Measurements from ENCODE around the gene ZNF585A.
A peak's percentile ranks its signal among the peaks of the same experiment; 100 is the strongest.
"Not testable (repeated sequence)": the region's sequence is repeated elsewhere in the genome, so short reads cannot be mapped to it uniquely, and the experiment has no call there.

The ZNF585A gene

DNA sequence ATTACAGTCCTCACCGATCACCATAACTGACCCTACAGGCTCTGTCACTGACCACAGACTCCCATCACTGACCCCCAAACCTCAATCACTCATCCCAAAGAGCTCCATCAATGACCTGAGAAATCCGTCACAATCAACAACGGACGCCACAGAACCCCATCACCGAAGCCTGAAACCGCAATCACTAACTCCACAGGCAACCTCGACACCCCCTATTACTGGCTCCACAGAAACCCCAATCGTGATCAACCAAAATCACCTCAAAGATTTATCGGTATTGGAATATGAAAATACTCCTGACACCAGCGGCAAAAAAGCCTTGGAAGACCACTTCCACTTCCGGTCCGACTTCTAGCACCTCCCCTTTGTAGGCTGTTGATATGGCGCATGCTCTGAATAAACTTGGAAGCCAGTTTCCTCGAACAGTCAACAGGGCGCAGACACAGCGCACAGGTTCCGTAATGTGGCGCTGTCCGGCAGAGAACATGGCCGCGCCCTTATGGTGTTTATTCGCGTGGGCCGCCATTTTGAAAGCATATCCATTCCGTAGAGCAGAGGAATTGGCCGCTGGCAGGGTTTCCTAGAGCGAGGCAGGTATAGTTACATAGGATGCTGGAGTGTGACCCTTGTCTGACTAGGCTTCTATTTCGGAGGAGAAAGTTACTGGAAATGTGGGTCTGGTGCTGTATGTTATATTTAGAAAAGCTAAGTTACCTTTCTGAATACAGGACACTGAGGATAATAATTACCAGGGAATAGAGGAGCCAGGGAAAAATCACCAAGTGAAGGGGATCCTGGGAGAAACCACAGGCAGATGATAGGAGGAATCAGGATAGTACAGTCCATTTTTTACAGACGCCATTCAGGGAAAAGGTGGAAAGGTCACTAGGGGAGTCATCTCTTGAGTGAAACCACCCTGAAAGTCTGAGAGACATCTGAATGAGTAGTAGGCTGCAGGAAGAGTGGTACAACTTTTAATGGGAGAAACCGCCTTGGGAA is at the start of gene ZNF585A:
Gene ZNF585A, minus strand, starts transcription at position 328 of the 999 bp plus-strand sequence. CDS start 2,785 bp downstream, outside the sequence.
- peak; percentile 92 for DNase-seq

DNA sequence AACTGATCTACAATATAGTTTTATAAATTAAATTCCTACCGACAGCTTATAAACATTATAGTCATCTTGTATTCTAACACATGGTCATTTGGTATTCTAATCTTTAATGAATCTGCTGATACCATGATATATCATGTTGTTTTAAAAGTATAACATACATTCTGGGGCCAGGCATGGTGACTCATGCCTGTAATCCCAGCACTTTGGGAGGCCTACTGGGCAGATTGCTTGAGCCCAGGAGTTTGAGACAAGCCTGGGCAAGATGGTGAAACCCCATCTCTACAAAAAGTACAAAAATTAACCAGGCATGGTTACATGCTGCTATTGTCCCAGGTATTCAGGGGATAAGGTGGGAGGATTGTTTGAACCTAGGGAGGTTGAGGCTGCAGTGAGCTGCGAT is 48.6 kb upstream of the ZNF585A start:
- DNase-seq = no peak

DNA sequence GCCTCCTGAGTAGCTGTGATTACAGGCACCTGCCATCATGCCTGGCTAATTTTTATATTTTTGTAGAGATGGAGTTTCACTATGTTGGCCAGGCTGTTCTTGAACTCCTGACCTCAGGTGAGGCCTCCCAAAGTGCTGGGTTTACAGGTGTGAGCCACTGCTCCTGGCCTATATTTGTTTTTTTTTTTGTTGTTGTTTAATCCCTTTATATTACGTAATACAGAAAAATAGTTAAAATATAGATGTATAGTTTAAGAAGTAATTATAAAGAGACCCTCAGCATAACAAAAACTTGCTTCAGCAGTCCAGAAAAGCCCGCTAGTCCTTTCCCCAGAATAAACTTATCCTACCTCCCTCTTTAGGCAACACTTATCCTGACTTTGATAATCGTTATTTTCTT is 47.9 kb upstream of the ZNF585A start:
- DNase-seq = no peak

DNA sequence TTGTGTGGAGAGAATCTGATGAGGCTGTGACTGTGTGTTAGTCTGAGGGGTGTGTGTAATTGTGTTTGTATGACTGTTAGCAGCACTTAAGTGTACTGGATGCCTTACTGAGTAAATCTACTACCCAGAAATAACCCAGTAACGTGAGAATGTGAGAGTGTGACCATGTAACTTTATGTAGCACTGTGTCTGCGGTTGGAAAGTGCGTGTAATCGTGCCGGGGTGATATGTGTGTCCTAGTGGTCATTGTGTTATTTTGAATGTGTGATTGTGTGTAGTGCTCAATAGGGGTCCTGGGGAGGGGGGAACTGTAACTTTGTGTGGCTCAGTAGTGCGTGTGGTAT is 46.1 kb upstream of the ZNF585A start:
- peak; percentile 12 for DNase-seq

DNA sequence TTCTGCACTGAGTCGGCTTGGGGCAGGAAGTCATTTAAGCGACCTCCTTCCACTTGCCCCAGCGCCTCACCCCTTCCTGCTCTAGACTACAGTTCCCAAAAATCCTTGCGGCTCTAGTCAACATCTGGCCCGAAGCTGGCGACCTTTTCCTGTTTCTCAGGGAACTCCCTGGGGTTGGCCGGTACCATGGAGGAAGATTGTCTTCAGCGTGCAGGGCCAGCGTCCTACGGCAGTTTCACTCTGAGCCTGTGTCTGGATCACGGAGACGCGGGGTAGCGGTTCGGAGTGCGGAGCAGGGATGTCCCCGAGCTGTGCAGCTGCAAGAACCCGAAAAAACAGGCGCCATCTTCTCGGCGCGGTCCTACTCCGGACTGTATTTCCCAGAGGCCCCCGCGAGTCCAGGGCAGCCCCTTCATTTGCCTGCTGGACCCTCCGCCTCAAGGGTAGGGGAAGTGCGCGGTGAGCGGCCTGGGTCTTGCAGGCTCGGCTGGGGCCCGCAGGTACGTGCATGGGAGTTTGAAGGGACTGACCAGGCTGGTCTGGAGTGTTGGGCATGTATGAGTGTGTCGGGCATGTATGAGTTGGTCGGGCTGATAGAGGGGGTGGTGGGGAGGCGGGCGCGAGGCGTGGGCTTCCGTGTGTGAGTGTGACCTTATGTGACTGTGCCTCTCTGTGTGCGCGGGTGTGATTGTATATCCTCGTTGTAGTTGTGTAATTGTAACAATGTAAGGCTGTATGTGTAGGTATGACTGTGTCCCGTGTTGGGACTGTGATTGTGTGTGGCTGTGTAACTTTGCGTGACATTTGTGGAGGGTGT is 45.5 kb upstream of the ZNF585A start, which contains the start of gene ZNF383:
Gene ZNF383, plus strand, starts transcription at position 440 of the 817 bp plus-strand sequence. CDS start 12,240 bp downstream, outside the sequence.
- peak; percentile 87 for DNase-seq

DNA sequence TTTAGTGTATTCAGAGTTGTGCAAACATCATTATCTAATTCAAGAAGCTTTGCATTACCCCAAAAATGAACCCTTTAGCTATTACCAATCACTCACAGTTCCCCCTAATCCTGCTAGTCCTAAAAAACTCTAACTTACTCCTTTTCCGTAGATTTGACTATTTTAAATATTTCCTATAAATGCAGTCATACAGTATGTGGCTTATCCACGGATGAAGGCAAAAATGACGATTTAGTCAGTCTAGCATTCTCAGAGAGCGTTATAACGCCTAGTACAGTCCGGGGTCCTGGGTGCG is 44.9 kb upstream of the ZNF585A start:
- DNase-seq = no peak

DNA sequence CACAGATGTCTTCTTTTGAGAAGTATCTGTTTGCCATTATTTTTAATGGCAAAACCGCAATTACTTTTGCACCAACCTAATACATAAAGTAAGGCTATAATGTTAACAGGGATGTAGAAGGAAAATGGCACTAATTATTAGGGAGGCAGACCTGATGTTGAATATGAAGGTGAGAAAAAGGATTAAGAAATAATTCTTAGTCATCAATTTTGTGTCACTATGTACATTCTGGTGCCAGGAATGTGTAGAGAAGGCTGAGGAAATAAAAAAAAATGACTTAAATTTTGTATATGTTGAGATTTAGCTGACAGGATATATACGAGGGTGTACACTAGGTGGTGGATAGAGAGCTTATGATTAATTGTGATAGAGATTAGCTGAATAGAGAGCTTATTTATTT is 25.3 kb upstream of the ZNF585A start:
- no peak for DNase-seq

DNA sequence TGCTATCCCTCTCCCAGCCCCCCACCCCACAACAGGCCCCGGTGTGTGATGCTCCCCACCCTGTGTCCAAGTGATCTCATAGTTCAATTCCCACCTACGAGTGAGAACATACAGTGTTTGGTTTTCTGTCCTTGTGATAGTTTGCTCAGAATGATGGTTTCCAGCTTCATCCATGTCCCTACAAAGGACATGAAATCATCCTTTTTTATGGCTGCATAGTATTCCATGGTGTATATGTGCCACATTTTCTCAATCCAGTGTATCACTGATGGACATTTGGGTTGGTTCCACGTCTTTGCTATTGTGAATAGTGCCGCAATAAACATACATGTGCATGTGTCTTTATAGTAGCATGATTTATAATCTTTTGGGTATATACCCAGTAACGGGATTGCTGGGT is 24.6 kb upstream of the ZNF585A start:
- not testable (repeated sequence) for DNase-seq

DNA sequence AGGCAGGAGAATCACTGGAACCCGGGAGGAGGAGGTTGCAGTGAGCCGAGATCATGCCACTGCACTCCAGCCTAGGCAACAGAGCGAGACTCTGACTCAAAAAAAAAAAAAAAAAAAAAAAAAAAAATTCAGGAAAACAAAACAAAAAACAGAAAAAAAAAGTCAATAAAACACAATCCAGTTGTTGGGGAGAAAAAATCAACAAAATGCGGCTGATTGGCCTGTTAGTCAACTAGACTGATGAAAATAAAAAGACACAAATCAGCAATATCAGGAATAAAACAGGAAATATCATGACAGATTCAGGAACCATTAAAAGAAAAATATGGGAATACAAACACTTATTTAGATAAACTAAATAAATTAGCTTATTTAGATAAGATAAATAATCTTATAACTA is 22.8 kb upstream of the ZNF585A start:
- not testable (repeated sequence) for DNase-seq

DNA sequence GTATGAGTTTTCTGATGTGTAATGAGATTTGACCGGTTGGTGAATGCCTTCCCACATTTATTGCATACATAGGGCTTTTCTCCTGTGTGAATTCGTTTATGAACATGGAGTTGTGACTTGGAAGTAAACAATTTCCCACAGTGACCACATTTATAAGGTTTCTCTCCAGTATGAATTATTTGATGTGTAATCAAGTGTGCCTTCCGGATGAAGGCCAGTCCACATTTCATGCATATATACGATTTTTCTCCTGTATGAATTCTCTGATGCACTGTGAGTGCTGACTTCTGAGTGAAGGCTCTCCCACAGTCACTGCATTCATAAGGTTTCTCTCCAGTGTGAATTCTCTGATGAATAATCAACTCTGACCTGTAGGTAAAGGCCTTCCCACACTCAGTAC is 13.6 kb upstream of the ZNF585A start:
- DNase-seq = not testable (repeated sequence)

DNA sequence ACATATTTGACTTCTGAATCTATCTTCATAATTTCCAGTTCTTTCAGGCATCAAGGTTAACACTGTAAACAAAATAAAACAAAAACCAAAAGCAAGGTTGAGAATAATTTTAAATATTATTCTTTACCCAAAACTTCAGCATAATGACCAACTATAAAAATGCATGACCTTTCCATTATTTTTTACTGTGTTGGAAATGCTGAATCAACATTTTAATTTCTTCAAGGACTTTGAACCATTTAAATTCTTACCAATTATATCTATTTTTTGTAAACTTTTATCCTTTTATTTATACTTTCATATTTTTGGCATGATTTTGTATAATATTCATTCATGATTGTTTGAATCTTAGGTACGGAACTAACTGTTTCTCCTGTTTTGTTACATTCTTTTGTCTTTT is 6.9 kb downstream of the ZNF585A start:
- DNase-seq = no peak

DNA sequence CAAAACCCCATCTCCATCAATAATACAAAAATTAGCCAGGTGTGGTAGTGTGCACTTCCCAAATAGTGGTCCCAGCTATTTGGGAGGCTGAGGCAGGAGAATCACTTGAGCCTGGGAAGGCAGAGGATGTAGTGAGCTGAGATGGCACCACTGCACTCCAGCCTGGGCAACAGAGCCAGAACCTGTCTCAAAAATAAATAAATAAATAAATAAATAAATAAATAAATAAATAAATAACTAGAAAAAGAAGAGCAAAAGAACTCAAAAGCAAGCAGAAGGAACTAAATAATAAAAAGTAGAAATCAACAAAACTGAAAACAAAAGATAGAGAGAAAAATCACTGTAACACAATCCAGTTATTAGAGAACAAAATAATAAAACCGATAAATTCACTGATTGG is 12.3 kb downstream of the ZNF585A start:
- no peak for DNase-seq

DNA sequence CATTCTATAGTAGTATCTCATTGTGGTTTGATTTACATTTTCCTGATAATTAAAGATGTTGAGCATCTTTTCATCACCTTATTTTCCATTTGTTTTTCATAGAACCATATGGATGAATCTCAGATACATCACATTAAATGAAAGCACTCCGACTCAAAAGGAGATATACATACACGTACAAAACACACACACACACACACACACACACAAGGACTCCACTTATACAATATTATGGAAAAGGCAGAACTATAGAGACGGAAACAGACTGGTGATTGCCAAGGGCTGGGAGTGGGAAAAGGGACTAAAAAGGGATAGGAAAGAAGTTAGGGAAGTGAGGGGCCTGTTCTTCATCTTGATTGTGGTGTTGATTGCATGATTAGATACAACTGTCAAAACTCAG is 24.3 kb downstream of the ZNF585A start:
- no peak for DNase-seq

DNA sequence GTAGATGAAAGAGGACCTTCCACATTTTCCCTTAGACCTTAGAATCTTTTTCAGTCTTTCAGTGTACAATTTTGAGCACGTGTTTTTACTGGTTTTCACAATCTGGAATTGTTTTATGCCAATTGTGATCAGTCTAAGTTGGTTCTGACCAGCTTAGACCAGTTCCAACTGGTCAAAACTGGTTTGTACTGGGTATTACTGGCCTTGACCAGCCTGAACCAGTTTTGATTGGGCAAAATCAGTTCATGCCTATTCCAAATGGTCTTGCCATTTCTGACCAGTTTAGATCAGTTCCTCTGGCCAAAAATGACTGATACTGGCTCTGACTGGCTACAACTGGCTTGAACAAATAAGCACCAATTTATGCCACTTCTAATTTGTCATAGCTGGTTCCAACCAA is 36.4 kb downstream of the ZNF585A start:
- no peak for DNase-seq

DNA sequence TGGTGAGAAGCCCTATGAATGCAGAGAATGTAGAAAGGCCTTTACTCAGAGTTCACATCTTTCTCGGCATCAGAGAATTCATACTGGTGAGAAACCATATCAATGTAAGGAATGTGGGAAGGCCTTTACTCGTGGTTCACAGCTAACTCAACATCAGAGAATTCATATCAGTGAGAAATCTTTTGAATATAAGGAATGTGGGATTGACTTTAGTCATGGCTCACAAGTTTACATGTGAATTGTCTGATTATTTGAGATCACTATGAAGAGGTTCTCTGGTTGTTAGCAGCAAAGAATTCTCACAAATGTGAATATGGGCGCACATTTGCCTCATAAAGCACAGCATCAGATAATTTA is 43.7 kb downstream of the ZNF585A start:
- DNase-seq = no peak

DNA sequence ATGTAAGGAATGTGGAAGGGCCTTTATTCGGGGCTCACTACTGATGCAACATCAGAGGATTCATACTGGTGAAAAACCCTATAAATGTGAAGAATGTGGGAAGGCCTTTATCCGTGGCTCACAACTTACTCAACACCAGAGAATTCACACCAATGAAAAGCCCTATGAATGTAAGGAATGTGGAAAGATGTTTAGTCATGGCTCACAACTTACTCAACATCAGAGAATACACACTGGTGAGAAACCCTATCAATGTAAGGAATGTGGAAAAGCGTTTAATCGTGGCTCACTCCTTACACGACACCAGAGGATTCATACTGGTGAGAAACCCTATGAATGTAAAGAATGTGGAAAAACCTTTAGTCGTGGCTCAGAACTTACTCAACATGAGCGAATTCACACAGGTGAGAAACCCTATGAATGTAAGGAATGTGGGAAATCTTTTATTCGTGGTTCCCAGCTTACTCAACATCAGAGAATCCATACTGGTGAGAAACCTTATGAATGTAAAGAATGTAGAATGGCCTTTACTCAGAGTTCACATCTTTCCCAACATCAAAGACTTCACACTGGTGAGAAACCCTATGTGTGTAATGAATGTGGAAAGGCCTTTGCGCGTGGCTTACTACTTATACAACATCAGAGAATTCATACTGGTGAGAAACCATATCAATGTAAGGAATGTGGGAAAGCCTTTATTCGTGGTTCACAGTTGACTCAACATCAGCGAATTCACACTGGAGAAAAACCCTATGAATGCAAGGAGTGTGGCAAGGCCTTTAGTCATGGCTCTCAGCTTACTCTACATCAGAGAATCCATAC is 44.3 kb downstream of the ZNF585A start:
- no peak for DNase-seq

DNA sequence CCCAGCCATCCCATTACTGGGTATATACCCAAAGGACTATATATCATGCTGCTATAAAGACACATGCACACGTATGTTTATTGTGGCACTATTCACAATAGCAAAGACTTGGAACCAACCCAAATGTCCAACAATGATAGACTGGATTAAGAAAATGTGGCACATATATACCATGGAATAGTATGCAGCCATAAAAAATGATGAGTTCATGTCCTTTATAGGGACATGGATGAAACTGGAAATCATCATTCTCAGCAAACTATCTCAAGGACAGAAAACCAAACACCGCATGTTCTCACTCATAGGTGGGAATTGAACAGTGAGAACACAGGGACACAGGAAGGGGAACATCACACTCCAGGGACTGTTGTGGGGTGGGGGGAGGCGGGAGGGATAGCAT is 50.4 kb downstream of the ZNF585A start:
- DNase-seq = not testable (repeated sequence)

DNA sequence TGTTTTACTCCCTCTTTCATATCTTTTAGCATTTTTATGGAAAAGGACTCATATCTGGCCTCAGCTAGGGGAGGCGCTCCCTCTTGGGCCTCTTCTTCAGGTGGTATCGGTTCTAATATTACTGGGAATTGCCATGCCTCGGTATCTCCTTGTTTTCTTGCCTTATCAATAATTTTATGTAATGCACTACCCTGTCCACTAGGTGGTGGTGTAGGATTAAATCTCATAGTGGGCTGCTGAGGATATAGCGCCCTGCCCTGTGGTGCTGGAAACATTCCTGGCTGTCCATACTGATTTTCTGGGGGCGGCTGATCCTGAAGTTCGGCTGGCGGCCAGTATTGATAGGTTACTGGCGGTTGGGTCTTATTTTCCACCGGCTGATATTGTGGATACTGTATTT is 58.5 kb downstream of the ZNF585A start:
- no peak for DNase-seq

DNA sequence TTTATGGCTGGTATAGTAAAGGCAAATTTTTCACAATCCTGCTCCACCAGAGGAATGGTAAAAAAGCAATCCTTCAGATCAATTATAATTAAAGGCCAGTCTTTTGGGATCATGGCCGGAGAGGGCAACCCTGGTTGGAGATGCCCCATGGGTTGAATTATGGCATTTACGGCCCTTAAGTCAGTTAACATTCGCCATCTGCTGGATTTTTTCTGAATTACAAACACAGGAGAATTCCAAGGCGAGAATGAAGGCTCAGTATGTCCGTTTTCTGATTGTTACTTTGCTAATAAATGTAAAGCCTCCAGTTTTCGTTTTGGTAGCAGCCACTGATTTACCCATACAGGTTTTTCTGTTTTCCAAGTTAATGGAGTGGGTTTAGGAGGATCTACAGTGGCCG is 60.7 kb downstream of the ZNF585A start:
- not testable (repeated sequence) for DNase-seq

DNA sequence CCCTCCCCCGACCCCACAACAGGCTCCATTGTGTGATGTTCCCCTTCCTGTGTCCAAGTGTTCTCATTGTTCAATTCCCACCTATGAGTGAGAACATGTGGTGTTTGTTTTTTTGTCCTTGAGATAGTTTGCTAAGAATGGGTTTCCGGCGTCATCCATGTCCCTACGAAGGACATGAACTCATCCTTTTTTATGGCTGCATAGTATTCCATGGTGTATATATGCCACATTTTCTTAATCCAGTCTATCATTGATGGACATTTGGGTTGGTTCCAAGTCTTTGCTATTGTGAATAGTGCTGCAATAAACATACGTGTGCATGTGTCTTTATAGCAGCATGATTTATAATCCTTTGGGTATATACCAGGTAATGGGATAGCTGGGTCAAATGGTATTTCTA is 68.4 kb downstream of the ZNF585A start:
- DNase-seq = not testable (repeated sequence)

DNA sequence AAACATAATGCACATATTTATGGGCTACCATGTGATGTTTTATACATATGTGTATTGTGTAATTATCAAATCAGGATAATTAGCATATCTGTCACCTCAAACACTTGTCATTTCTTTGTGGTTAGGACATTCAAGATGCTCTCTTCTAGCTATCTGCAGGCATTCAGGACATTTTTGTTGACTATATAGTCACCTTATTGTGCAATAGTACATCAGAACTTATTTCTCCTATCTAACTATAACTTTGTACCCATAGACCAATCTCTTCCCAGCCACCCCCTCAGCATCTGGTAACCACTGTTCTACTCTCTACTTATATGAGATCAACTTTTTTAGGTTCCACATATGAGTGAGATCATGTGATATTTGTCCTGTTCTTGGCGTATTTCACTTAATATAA is 73.9 kb downstream of the ZNF585A start:
- no peak for DNase-seq

DNA sequence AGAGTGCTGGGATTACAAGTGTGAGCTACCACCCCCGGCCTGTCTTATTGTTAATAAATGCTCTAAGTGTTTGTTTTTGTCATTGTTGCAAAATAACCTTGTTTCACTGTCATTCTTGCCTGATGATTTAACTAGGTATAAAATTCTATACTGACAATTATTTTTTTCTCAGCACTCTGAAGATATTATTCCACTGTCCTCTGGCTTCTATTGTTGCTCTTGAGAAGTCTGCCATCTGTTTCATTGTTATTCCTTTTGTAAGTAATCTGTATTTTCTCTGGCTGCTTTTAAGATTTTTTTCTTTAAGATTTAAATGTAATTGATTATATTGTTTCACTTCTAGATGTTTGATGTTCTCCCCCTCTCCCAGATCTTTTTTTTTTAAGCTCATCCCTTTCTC is 76.6 kb downstream of the ZNF585A start:
- no peak for DNase-seq

Measured in stimulated activated CD4-positive, alpha-beta T cell treated with anti-CD3 and anti-CD28 coated beads, Interleukin-4, amount 100 ng/mL, for 24 hours (primary cell).